Ramos (cell line): ENCODE measurements around the gene SLC25A21.
"Not testable (repeated sequence)": the region's sequence is repeated elsewhere in the genome, so short reads cannot be mapped to it uniquely, and the experiment has no call there.

Experiments used
- in situ Hi-C: fragments of 300-500 bp; cut with MboI; formaldehyde crosslinking; loops from one replicate; pipeline ENCODE4 v1.14.3; 2022; ENCODE audit warnings: low sequenced_read_pairs; ENCODE audit not compliant: unreplicated experiment

Gene SLC25A21

GRCh38 chr14:36997843-36998242 lies 174.6 kb downstream of the SLC25A21 start:
- in situ Hi-C loops, result no loop called here

- in situ Hi-C loops, result no loop called here
These were observed 175.4 kb downstream of the SLC25A21 start for GRCh38 chr14:36996857-36997590.

GRCh38 chr14:36996133-36996856 lies 176.1 kb downstream of the SLC25A21 start:
- in situ Hi-C loops, result no loop called here

GRCh38 chr14:36989806-36990205 lies 182.6 kb downstream of the SLC25A21 start:
- in situ Hi-C loops, result no loop called here

GRCh38 chr14:36988989-36989388 lies 183.4 kb downstream of the SLC25A21 start:
- in situ Hi-C loops, result no loop called here

- in situ Hi-C loops, result no loop called here
These were observed 183.8 kb downstream of the SLC25A21 start for GRCh38 chr14:36988568-36988967.

GRCh38 chr14:36986407-36986806 lies 186.0 kb downstream of the SLC25A21 start:
- in situ Hi-C loops, result no loop called here

GRCh38 chr14:36981832-36982529 lies 190.4 kb downstream of the SLC25A21 start:
- in situ Hi-C loops, result no loop called here

GRCh38 chr14:36980413-36980812 lies 192.0 kb downstream of the SLC25A21 start:
- in situ Hi-C loops, result not testable (repeated sequence)

GRCh38 chr14:36979863-36980262 lies 192.5 kb downstream of the SLC25A21 start:
- in situ Hi-C loops, result no loop called here

- in situ Hi-C loops, result no loop called here
These were observed 195.8 kb downstream of the SLC25A21 start for GRCh38 chr14:36976571-36977023.

GRCh38 chr14:36975834-36976233 lies 196.6 kb downstream of the SLC25A21 start:
- in situ Hi-C loops, result no loop called here

- in situ Hi-C loops, result no loop called here
These were observed 197.4 kb downstream of the SLC25A21 start for GRCh38 chr14:36974985-36975384.

GRCh38 chr14:36973806-36974442 lies 198.5 kb downstream of the SLC25A21 start:
- in situ Hi-C loops, result no loop called here

GRCh38 chr14:36971263-36971855 lies 201.0 kb downstream of the SLC25A21 start:
- in situ Hi-C loops, result no loop called here

GRCh38 chr14:36967892-36968555 lies 204.4 kb downstream of the SLC25A21 start:
- in situ Hi-C loops, result no loop called here

GRCh38 chr14:36955967-36956366 lies 216.4 kb downstream of the SLC25A21 start:
- in situ Hi-C loops, result no loop called here

- in situ Hi-C loops, result no loop called here
These were observed 217.0 kb downstream of the SLC25A21 start for GRCh38 chr14:36955376-36955775.

- in situ Hi-C loops, result no loop called here
These were observed 219.7 kb downstream of the SLC25A21 start for GRCh38 chr14:36952689-36953088.
